SU-DHL-6 (cell line): ENCODE data around the gene ASB16.

Experiments
- CTCF ChIP-seq: fragments of 200-600 bp; sonication (generic); IDR thresholded peaks from one replicate; pipeline ENCODE4 v1.5.1; 2017; ENCODE audit warnings: antibody characterized with exemption, mild to moderate bottlenecking, low read length, moderate library complexity; ENCODE audit not compliant: insufficient read depth, poor library complexity, severe bottlenecking
- EZH2phosphoT487 ChIP-seq: fragments of 200-600 bp; sonication (generic), shearing (Covaris generic); conservative IDR thresholded peaks from 2 replicates; pipeline ENCODE4 v1.6.1; 2018; ENCODE audit warnings: mild to moderate bottlenecking, antibody characterized with exemption, low read length, moderate library complexity, mixed read lengths

GRCh38 chr17:44193326-44194084 lies 23.0 kb downstream of the ASB16 start:
- no peak for TF ChIP-seq CTCF
- no peak for TF ChIP-seq EZH2phosphoT487
